ENCODE data around the gene THSD7B.

The THSD7B gene

GRCh38 chr2:136798766-136799165 lies 33.4 kb downstream of the THSD7B start:
- DNase-seq (ENCODE audit: extremely low read depth in 1 of 2, low read depth in 1 of 2), result no peak

- DNase-seq (ENCODE audit: extremely low read depth in 1 of 2, low read depth in 1 of 2), result no peak
Measured at GRCh38 chr2:136801661-136802060, 36.3 kb downstream of the THSD7B start.

GRCh38 chr2:136809998-136810397 lies 44.7 kb downstream of the THSD7B start:
- no peak for DNase-seq (ENCODE audit: extremely low read depth in 1 of 2, low read depth in 1 of 2)

- no peak for DNase-seq (ENCODE audit: extremely low read depth in 1 of 2, low read depth in 1 of 2)
Measured at GRCh38 chr2:136818839-136819238, 53.5 kb downstream of the THSD7B start.

GRCh38 chr2:136823291-136823690 lies 57.9 kb downstream of the THSD7B start:
- DNase-seq (ENCODE audit: extremely low read depth in 1 of 2, low read depth in 1 of 2), result no peak

- DNase-seq (ENCODE audit: extremely low read depth in 1 of 2, low read depth in 1 of 2), result no peak
Measured at GRCh38 chr2:136828162-136828561, 62.8 kb downstream of the THSD7B start.

GRCh38 chr2:136828774-136829173 lies 63.4 kb downstream of the THSD7B start:
- no peak for DNase-seq (ENCODE audit: extremely low read depth in 1 of 2, low read depth in 1 of 2)

- no peak for DNase-seq (ENCODE audit: extremely low read depth in 1 of 2, low read depth in 1 of 2)
Measured at GRCh38 chr2:136844546-136844945, 79.2 kb downstream of the THSD7B start.

- no peak for DNase-seq (ENCODE audit: extremely low read depth in 1 of 2, low read depth in 1 of 2)
Measured at GRCh38 chr2:136858656-136859055, 93.3 kb downstream of the THSD7B start.

GRCh38 chr2:136860443-136860958 lies 95.2 kb downstream of the THSD7B start:
- no peak for DNase-seq (ENCODE audit: extremely low read depth in 1 of 2, low read depth in 1 of 2)

GRCh38 chr2:136863468-136863867 lies 98.1 kb downstream of the THSD7B start:
- no peak for DNase-seq (ENCODE audit: extremely low read depth in 1 of 2, low read depth in 1 of 2)

- no peak for DNase-seq (ENCODE audit: extremely low read depth in 1 of 2, low read depth in 1 of 2)
Measured at GRCh38 chr2:136863874-136864273, 98.5 kb downstream of the THSD7B start.

GRCh38 chr2:136871424-136871823 lies 106.1 kb downstream of the THSD7B start:
- no peak for DNase-seq (ENCODE audit: extremely low read depth in 1 of 2, low read depth in 1 of 2)

- DNase-seq (ENCODE audit: extremely low read depth in 1 of 2, low read depth in 1 of 2), result no peak
Measured at GRCh38 chr2:136874258-136874657, 108.9 kb downstream of the THSD7B start.

- no peak for DNase-seq (ENCODE audit: extremely low read depth in 1 of 2, low read depth in 1 of 2)
Measured at GRCh38 chr2:136891100-136891499, 125.8 kb downstream of the THSD7B start.

GRCh38 chr2:136894007-136894634 lies 128.8 kb downstream of the THSD7B start:
- DNase-seq (ENCODE audit: extremely low read depth in 1 of 2, low read depth in 1 of 2), result no peak

- DNase-seq (ENCODE audit: extremely low read depth in 1 of 2, low read depth in 1 of 2), result no peak
Measured at GRCh38 chr2:136901732-136902131, 136.4 kb downstream of the THSD7B start.

- no peak for DNase-seq (ENCODE audit: extremely low read depth in 1 of 2, low read depth in 1 of 2)
Measured at GRCh38 chr2:136905779-136906178, 140.4 kb downstream of the THSD7B start.

- DNase-seq (ENCODE audit: extremely low read depth in 1 of 2, low read depth in 1 of 2), result no peak
Measured at GRCh38 chr2:136909777-136910176, 144.4 kb downstream of the THSD7B start.

- DNase-seq (ENCODE audit: extremely low read depth in 1 of 2, low read depth in 1 of 2), result no peak
Measured at GRCh38 chr2:136916131-136916530, 150.8 kb downstream of the THSD7B start.

- no peak for DNase-seq (ENCODE audit: extremely low read depth in 1 of 2, low read depth in 1 of 2)
Measured at GRCh38 chr2:136917411-136917881, 152.1 kb downstream of the THSD7B start.

GRCh38 chr2:136919682-136920081 lies 154.3 kb downstream of the THSD7B start:
- DNase-seq (ENCODE audit: extremely low read depth in 1 of 2, low read depth in 1 of 2), result no peak
